ENCODE measurements around the gene DYNC2LI1. TPM values are rescaled to one million over a fixed set of nuclear protein-coding genes. Genes with fewer than 3 reads are reported as not detected.

The DYNC2LI1 gene
- total RNA-seq, 1 experiment from 2014 or later, result 17.7 TPM

- H3K4me3 ChIP-seq (ENCODE audit: low read length), result no peak overlapping the region
- no peaks in the 10 kb centered on the region for H4K20me1 ChIP-seq (ENCODE audit: low read length)
- no peak overlapping the region for H3K27ac ChIP-seq (ENCODE audit: low read length)
- H3K79me2 ChIP-seq (ENCODE audit: low read length), result no peaks in the 10 kb centered on the region
- DNase-seq (no peak), ATAC-seq (no peak)
- TF ChIP-seq EZH2phosphoT487 (IDR thresholded peaks at IDR 0.05; ENCODE audit: borderline replicate concordance, low read length) (no peak), CTCF (conservative IDR thresholded peaks at IDR 0.05; ENCODE audit: low read depth, low read length) (no peak), EZH2 (IDR thresholded peaks at IDR 0.05; ENCODE audit: low read length, unreplicated experiment) (no peak)
- no peaks in the 10 kb centered on the region for H3K9me2 ChIP-seq (replicated peaks; ENCODE audit: low read length)
- POLR2A ChIA-PET (ENCODE audit: unreplicated experiment), result no interaction called here
- H3K4me1 ChIP-seq (ENCODE audit: insufficient read depth, low read length), result no peaks in the 10 kb centered on the region
- no peaks in the 10 kb centered on the region for H3F3A ChIP-seq (ENCODE audit: low read length, unreplicated experiment)
- H3K36me3 ChIP-seq (ENCODE audit: low read depth, low read length), result no peaks in the 10 kb centered on the region
- BruUV-seq (replicated peaks), result no TSS peak
- no peak overlapping the region for H2AFZ ChIP-seq (ENCODE audit: low read length)
- H3K4me2 ChIP-seq (ENCODE audit: low read length), result no peak overlapping the region
- no peak overlapping the region for H3K9ac ChIP-seq (ENCODE audit: low read length)
- CTCF ChIA-PET, result no interaction called here
- peaks cover 20% of the 10 kb centered on the region for H3K27me3 ChIP-seq (ENCODE audit: low read length)
- H3K9me3 ChIP-seq (ENCODE audit: low read length), result no peaks in the 10 kb centered on the region
- intact Hi-C loops (cut with micrococcal nuclease), result no loop called here
These were observed 77.5 kb downstream of the DYNC2LI1 start for GRCh38 chr2:43851011-43851980.

- no peaks in the 10 kb centered on the region for H3K9me3 ChIP-seq (ENCODE audit: low read length)
- H3K27ac ChIP-seq (ENCODE audit: low read length), result no peak overlapping the region
- H2AFZ ChIP-seq (ENCODE audit: low read length), result no peak overlapping the region
- BruUV-seq (replicated peaks), result no TSS peak
- ChIA-PET CTCF (no interaction called here), POLR2A (ENCODE audit: unreplicated experiment) (no interaction called here)
- no peaks in the 10 kb centered on the region for H4K20me1 ChIP-seq (ENCODE audit: low read length)
- peaks cover 29% of the 10 kb centered on the region for H3K27me3 ChIP-seq (ENCODE audit: low read length)
- TF ChIP-seq CTCF (conservative IDR thresholded peaks at IDR 0.05; ENCODE audit: low read depth, low read length) (no peak), EZH2 (IDR thresholded peaks at IDR 0.05; ENCODE audit: low read length, unreplicated experiment) (no peak), EZH2phosphoT487 (IDR thresholded peaks at IDR 0.05; ENCODE audit: borderline replicate concordance, low read length) (no peak)
- no peaks in the 10 kb centered on the region for H3K79me2 ChIP-seq (ENCODE audit: low read length)
- no peak overlapping the region for H3K4me3 ChIP-seq (ENCODE audit: low read length)
- H3K9me2 ChIP-seq (replicated peaks; ENCODE audit: low read length), result no peaks in the 10 kb centered on the region
- no peak for ATAC-seq
- no peaks in the 10 kb centered on the region for H3F3A ChIP-seq (ENCODE audit: low read length, unreplicated experiment)
- no peak for DNase-seq
- no peak overlapping the region for H3K9ac ChIP-seq (ENCODE audit: low read length)
- no peaks in the 10 kb centered on the region for H3K36me3 ChIP-seq (ENCODE audit: low read depth, low read length)
- no peak overlapping the region for H3K4me2 ChIP-seq (ENCODE audit: low read length)
- intact Hi-C loops (cut with micrococcal nuclease), result no loop called here
- no peaks in the 10 kb centered on the region for H3K4me1 ChIP-seq (ENCODE audit: insufficient read depth, low read length)
These were observed 78.4 kb downstream of the DYNC2LI1 start for GRCh38 chr2:43852196-43852730.

Measured in PC-3 (cell line).